MM.1S (cell line): ENCODE data around the gene IER5.

ENCODE experiments used
- EZH2 ChIP-seq: fragments of 300-600 bp; sonication (generic); optimal IDR thresholded peaks from 2 replicates; pipeline ENCODE3; 2017; ENCODE audit warnings: low read depth, mild to moderate bottlenecking, antibody characterized with exemption, low read length, mixed read lengths
- EZH2phosphoT487 ChIP-seq: fragments of 300-600 bp; sonication (generic); IDR thresholded peaks from 2 replicates; pipeline ENCODE4 v1.6.1; 2018; ENCODE audit warnings: antibody characterized with exemption, low read length
- TF ChIP-seq, protein P1 (sequence below): fragments of 300-600 bp; sonication (generic); IDR thresholded peaks from 2 replicates; pipeline ENCODE4 v1.5.1; 2016; ENCODE audit warnings: antibody characterized with exemption, low read length, mixed read lengths

DNA sequence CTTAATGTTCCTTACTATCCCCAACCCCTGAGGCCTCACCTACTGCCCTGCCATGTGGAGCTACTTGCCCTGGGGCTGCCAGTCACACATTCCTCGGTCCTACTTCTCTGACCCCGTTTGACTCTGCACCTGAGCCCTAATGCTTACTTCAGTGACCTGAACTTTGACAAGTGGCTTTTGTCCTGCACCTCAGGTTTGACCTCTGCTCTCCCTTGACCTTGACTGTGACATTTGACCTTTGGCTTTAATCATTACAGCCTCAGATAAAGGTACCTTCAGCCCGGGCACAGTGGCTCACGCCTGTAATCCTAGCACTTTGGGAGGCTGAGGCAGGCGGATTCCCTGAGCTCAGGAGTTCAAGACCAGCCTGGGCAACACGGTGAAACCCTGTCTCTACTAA is 31.9 kb upstream of the IER5 start:
- no peak for TF ChIP-seq EZH2phosphoT487
- TF ChIP-seq, protein P1, sequence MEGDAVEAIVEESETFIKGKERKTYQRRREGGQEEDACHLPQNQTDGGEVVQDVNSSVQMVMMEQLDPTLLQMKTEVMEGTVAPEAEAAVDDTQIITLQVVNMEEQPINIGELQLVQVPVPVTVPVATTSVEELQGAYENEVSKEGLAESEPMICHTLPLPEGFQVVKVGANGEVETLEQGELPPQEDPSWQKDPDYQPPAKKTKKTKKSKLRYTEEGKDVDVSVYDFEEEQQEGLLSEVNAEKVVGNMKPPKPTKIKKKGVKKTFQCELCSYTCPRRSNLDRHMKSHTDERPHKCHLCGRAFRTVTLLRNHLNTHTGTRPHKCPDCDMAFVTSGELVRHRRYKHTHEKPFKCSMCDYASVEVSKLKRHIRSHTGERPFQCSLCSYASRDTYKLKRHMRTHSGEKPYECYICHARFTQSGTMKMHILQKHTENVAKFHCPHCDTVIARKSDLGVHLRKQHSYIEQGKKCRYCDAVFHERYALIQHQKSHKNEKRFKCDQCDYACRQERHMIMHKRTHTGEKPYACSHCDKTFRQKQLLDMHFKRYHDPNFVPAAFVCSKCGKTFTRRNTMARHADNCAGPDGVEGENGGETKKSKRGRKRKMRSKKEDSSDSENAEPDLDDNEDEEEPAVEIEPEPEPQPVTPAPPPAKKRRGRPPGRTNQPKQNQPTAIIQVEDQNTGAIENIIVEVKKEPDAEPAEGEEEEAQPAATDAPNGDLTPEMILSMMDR, result no peak
- no peak for TF ChIP-seq EZH2
